ENCODE measurements around the gene CCR9. TPM values are rescaled to one million over a fixed set of nuclear protein-coding genes. Genes with fewer than 3 reads are reported as not detected.

Gene CCR9
- total RNA-seq, 1 donor from 2014 or later = not detected

GRCh38 chr3:45887285-45887684 lies 942 bp downstream of the CCR9 start:
- no peak overlapping the region for H3K27ac Mint-ChIP-seq (ENCODE audit: unreplicated experiment)
- H3K36me3 Mint-ChIP-seq (ENCODE audit: low read depth, unreplicated experiment) = no peaks in the 10 kb centered on the region
- H3K27me3 Mint-ChIP-seq (ENCODE audit: unreplicated experiment) = no peaks in the 10 kb centered on the region
- no peaks in the 10 kb centered on the region for H3K9me3 Mint-ChIP-seq (ENCODE audit: unreplicated experiment)
- H3K4me3 Mint-ChIP-seq (ENCODE audit: unreplicated experiment) = no peak overlapping the region
- no peak for TF ChIP-seq CTCF (IDR thresholded peaks at IDR 0.05; ENCODE audit: unreplicated experiment)
- H3K4me1 Mint-ChIP-seq (ENCODE audit: unreplicated experiment) = peaks cover 2% of the 10 kb centered on the region
- no peak for DNase-seq (ENCODE audit: low spot score)

- DNase-seq (ENCODE audit: low spot score) = no peak
- no peak overlapping the region for H3K27ac Mint-ChIP-seq (ENCODE audit: unreplicated experiment)
- H3K4me3 Mint-ChIP-seq (ENCODE audit: unreplicated experiment) = no peak overlapping the region
- H3K36me3 Mint-ChIP-seq (ENCODE audit: low read depth, unreplicated experiment) = no peaks in the 10 kb centered on the region
- no peak for TF ChIP-seq CTCF (IDR thresholded peaks at IDR 0.05; ENCODE audit: unreplicated experiment)
- no peaks in the 10 kb centered on the region for H3K9me3 Mint-ChIP-seq (ENCODE audit: unreplicated experiment)
- peaks cover 2% of the 10 kb centered on the region for H3K4me1 Mint-ChIP-seq (ENCODE audit: unreplicated experiment)
- no peaks in the 10 kb centered on the region for H3K27me3 Mint-ChIP-seq (ENCODE audit: unreplicated experiment)
Observed at GRCh38 chr3:45887759-45888511, 1.6 kb downstream of the CCR9 start.

GRCh38 chr3:45889337-45889736 lies 3.0 kb downstream of the CCR9 start:
- peaks cover 8% of the 10 kb centered on the region for H3K4me1 Mint-ChIP-seq (ENCODE audit: unreplicated experiment)
- DNase-seq (ENCODE audit: low spot score) = no peak

GRCh38 chr3:45890405-45890804 lies 4.1 kb downstream of the CCR9 start:
- Mint-ChIP-seq H3K4me1 (ENCODE audit: unreplicated experiment) (peaks cover 8% of the 10 kb centered on the region), H3K9me3 (ENCODE audit: unreplicated experiment) (no peaks in the 10 kb centered on the region), H3K27ac (ENCODE audit: unreplicated experiment) (no peak overlapping the region), H3K4me3 (ENCODE audit: unreplicated experiment) (no peak overlapping the region), H3K27me3 (ENCODE audit: unreplicated experiment) (no peaks in the 10 kb centered on the region), H3K36me3 (ENCODE audit: low read depth, unreplicated experiment) (no peaks in the 10 kb centered on the region)
- no peak for DNase-seq (ENCODE audit: low spot score)
- no peak for TF ChIP-seq CTCF (IDR thresholded peaks at IDR 0.05; ENCODE audit: unreplicated experiment)

More at GRCh38 chr3:45889337-45889736, 3.0 kb downstream of the CCR9 start:
- no peak overlapping the region for H3K4me3 Mint-ChIP-seq (ENCODE audit: unreplicated experiment)
- H3K27ac Mint-ChIP-seq (ENCODE audit: unreplicated experiment) = no peak overlapping the region
- H3K27me3 Mint-ChIP-seq (ENCODE audit: unreplicated experiment) = no peaks in the 10 kb centered on the region
- no peak for TF ChIP-seq CTCF (IDR thresholded peaks at IDR 0.05; ENCODE audit: unreplicated experiment)
- H3K9me3 Mint-ChIP-seq (ENCODE audit: unreplicated experiment) = no peaks in the 10 kb centered on the region
- H3K36me3 Mint-ChIP-seq (ENCODE audit: low read depth, unreplicated experiment) = no peaks in the 10 kb centered on the region

- H3K36me3 Mint-ChIP-seq (ENCODE audit: low read depth, unreplicated experiment) = no peaks in the 10 kb centered on the region
- H3K4me3 Mint-ChIP-seq (ENCODE audit: unreplicated experiment) = no peak overlapping the region
- H3K27me3 Mint-ChIP-seq (ENCODE audit: unreplicated experiment) = no peaks in the 10 kb centered on the region
- no peak overlapping the region for H3K27ac Mint-ChIP-seq (ENCODE audit: unreplicated experiment)
- H3K9me3 Mint-ChIP-seq (ENCODE audit: unreplicated experiment) = no peaks in the 10 kb centered on the region
- DNase-seq (ENCODE audit: low spot score) = no peak
- H3K4me1 Mint-ChIP-seq (ENCODE audit: unreplicated experiment) = peaks cover 6% of the 10 kb centered on the region
- no peak for TF ChIP-seq CTCF (IDR thresholded peaks at IDR 0.05; ENCODE audit: unreplicated experiment)
Observed at GRCh38 chr3:45892161-45892560, 5.8 kb downstream of the CCR9 start.
